IMR-90 (cell line): ENCODE data around the gene GALNT7. TPM values are rescaled to one million over a fixed set of nuclear protein-coding genes. Genes with fewer than 3 reads are reported as not detected.

Experiments
- ATAC-seq: fragments of 200-7000 bp; cut with Tn5 transposase; 2 replicates; pipeline ENCODE4 v1.9.1; 2020; ENCODE audit warnings: low read depth, mild to moderate bottlenecking, moderate library complexity
- BruUV-seq: library from RNA; stranded (reverse); fragments of 400-500 nt; replicated peaks from 2 replicates; lab custom pipeline; 2021; lab: Mats Ljungman, UMichigan
- CTCF ChIA-PET: fragments of 300-600 bp; formaldehyde crosslinking; extraction: SDS; loops from one replicate; lab custom pipeline; 2021; ENCODE audit warnings: antibody characterized with exemption; lab: Yijun Ruan, JAX
- POLR2A ChIA-PET: fragments of 300-600 bp; sonication (Branson Sonifier 250); formaldehyde crosslinking; loops from one replicate; lab custom pipeline; 2022; ENCODE audit warnings: antibody characterized with exemption; ENCODE audit not compliant: unreplicated experiment; lab: Charles Lee
- DNase-seq: peaks from one replicate; pipeline ENCODE4 v3.0.0; 2013
- H2AFZ ChIP-seq: replicated peaks from 2 replicates; pipeline ENCODE3; 2013; ENCODE audit warnings: low read length, mild to moderate bottlenecking; ENCODE audit not compliant: poor library complexity
- H2AK5ac ChIP-seq: 2 replicates; pipeline ENCODE4 v1.6.1; 2013; ENCODE audit warnings: low read depth, low read length, inconsistent platforms
- H2AK9ac ChIP-seq: replicated peaks from 2 replicates; pipeline ENCODE3; 2013; ENCODE audit warnings: mild to moderate bottlenecking, low read depth, low read length, moderate library complexity; ENCODE audit not compliant: poor library complexity
- H2BK120ac ChIP-seq: 2 replicates; pipeline ENCODE4 v1.6.1; 2013; ENCODE audit warnings: low read depth, low read length, inconsistent platforms
- H2BK15ac ChIP-seq: 3 replicates; pipeline ENCODE4 v1.6.1; 2013; ENCODE audit warnings: low read depth, low read length, inconsistent platforms
- H2BK20ac ChIP-seq: 2 replicates; pipeline ENCODE4 v1.6.1; 2013; ENCODE audit warnings: low read depth, mild to moderate bottlenecking, inconsistent platforms, low read length, moderate library complexity
- H2BK5ac ChIP-seq: 2 replicates; pipeline ENCODE4 v1.6.1; 2013; ENCODE audit warnings: mild to moderate bottlenecking, low read depth, low read length, inconsistent platforms; ENCODE audit not compliant: poor library complexity, severe bottlenecking
- H3K14ac ChIP-seq: replicated peaks from 2 replicates; pipeline ENCODE4 v1.6.1; 2013; ENCODE audit warnings: low read depth, low read length, inconsistent platforms
- H3K18ac ChIP-seq: 2 replicates; pipeline ENCODE4 v1.6.1; 2013; ENCODE audit warnings: low read depth, low read length, control low read depth
- H3K23ac ChIP-seq: 2 replicates; pipeline ENCODE4 v1.6.1; 2013; ENCODE audit warnings: low read depth, low read length, inconsistent platforms
- H3K27ac ChIP-seq: 2 replicates; pipeline ENCODE4 v1.5.1; 2013; ENCODE audit warnings: mild to moderate bottlenecking, control low read depth, low read length; ENCODE audit not compliant: insufficient read depth
- H3K27me3 ChIP-seq: 2 replicates; pipeline ENCODE4 v1.6.1; 2013; ENCODE audit warnings: low read length; ENCODE audit not compliant: control insufficient read depth, insufficient read depth
- H3K36me3 ChIP-seq: 2 replicates; pipeline ENCODE4 v1.6.1; 2013; ENCODE audit warnings: low read length, mixed read lengths; ENCODE audit not compliant: control insufficient read depth, insufficient read depth
- H3K4ac ChIP-seq: 2 replicates; pipeline ENCODE4 v1.6.1; 2013; ENCODE audit warnings: low read depth, low read length, inconsistent platforms
- H3K4me1 ChIP-seq: 2 replicates; pipeline ENCODE4 v1.6.1; 2013; ENCODE audit warnings: low read length, mixed read lengths; ENCODE audit not compliant: control insufficient read depth, insufficient read depth
- H3K4me2 ChIP-seq: 2 replicates; pipeline ENCODE4 v1.6.1; 2013; ENCODE audit warnings: low read depth, mild to moderate bottlenecking, control low read depth, low read length, moderate library complexity
- H3K4me3 ChIP-seq: 2 replicates; pipeline ENCODE4 v1.5.1; 2013; ENCODE audit warnings: low read depth, mild to moderate bottlenecking, control low read depth, low read length, moderate library complexity; ENCODE audit not compliant: insufficient read depth
- H3K56ac ChIP-seq: 2 replicates; pipeline ENCODE4 v1.6.1; 2013; ENCODE audit warnings: low read length, inconsistent platforms; ENCODE audit not compliant: insufficient read depth; ENCODE audit errors: extremely low read depth
- H3K79me1 ChIP-seq, 2 experiments: 2 replicates each; pipeline ENCODE4 v1.6.1; 2013; ENCODE audit warnings: low read length in 2 of 2, inconsistent platforms in 1 of 2, low read depth in 1 of 2
- H3K9ac ChIP-seq: 2 replicates; pipeline ENCODE4 v1.6.1; 2013; ENCODE audit warnings: low read depth, low read length, control low read depth
- H3K9me1 ChIP-seq: 2 replicates; pipeline ENCODE4 v1.6.1; 2013; ENCODE audit warnings: low read length, inconsistent platforms; ENCODE audit not compliant: insufficient read depth
- H3K9me3 ChIP-seq: 2 replicates; pipeline ENCODE4 v1.6.1; 2013; ENCODE audit warnings: low read length; ENCODE audit not compliant: control insufficient read depth, insufficient read depth
- H4K20me1 ChIP-seq: 2 replicates; pipeline ENCODE4 v1.6.1; 2013; ENCODE audit warnings: low read length, inconsistent platforms; ENCODE audit not compliant: insufficient read depth
- H4K5ac ChIP-seq: 2 replicates; pipeline ENCODE4 v1.6.1; 2013; ENCODE audit warnings: mild to moderate bottlenecking, low read depth, low read length, control low read depth
- H4K8ac ChIP-seq, 2 experiments: 2 replicates each; pipeline ENCODE4 v1.6.1; 2013; ENCODE audit warnings: low read depth in 2 of 2, low read length in 2 of 2, control low read depth in 1 of 2, inconsistent platforms in 1 of 2
- H4K91ac ChIP-seq: 2 replicates; pipeline ENCODE4 v1.6.1; 2013; ENCODE audit warnings: low read depth, low read length, inconsistent platforms; ENCODE audit not compliant: insufficient read depth
- CEBPB ChIP-seq: IDR thresholded peaks from 2 replicates; pipeline ENCODE4 v1.6.1; 2012; ENCODE audit warnings: low read depth, low read length, improper control_type of control experiment
- MAFK ChIP-seq: IDR thresholded peaks from 2 replicates; pipeline ENCODE4 v1.6.1; 2012; ENCODE audit warnings: low read depth, low read length, improper control_type of control experiment
- WGBS, 2 experiments: methylation state at CpG; one replicate each; pipeline versions ENCODE4 v1.1.5 to v1.1.7; 2013; ENCODE audit warnings: missing lambda C conversion rate in 2 of 2; ENCODE audit not compliant: insufficient read length in 1 of 2; ENCODE audit errors: extremely low coverage in 2 of 2; 5-methylcytosine and 5-hydroxymethylcytosine counted together
- dilution Hi-C: fragments of 300-500 bp; cut with HindIII; formaldehyde crosslinking; loops from one replicate; pipeline ENCODE4 v1.14.3; 2018; ENCODE audit warnings: low sequenced_read_pairs; ENCODE audit not compliant: unreplicated experiment
- in situ Hi-C: fragments of 300-500 bp; cut with MboI; formaldehyde crosslinking; loops from 3 replicates; pipeline ENCODE4 v1.14.3; 2019; ENCODE audit warnings: low sequenced_read_pairs, inconsistent platforms, mixed read lengths
- intact Hi-C: fragments of 100-400 bp; cut with micrococcal nuclease; formaldehyde crosslinking; loops from 2 replicates; pipeline ENCODE4 v1.10.0; 2022
- polyA plus RNA-seq, 3 experiments: library from polyadenylated mRNA; depleted of rRNA; stranded (reverse); fragments of >200 nt; gene quantifications; 2 replicates each; pipeline ENCODE4 v1.2.3, GENCODE V29; 2012; ENCODE audit warnings: low replicate concordance in 1 of 3
- total RNA-seq: library from RNA; depleted of rRNA; stranded (reverse); fragments of >200 nt; gene quantifications from 2 replicates; pipeline ENCODE4 v1.2.3, GENCODE V29; 2012

The GALNT7 gene
- total and polyA plus RNA-seq, 2 of the 4 experiments (the other 2 are of a cell fraction): 19.1 to 31.2 TPM

DNA sequence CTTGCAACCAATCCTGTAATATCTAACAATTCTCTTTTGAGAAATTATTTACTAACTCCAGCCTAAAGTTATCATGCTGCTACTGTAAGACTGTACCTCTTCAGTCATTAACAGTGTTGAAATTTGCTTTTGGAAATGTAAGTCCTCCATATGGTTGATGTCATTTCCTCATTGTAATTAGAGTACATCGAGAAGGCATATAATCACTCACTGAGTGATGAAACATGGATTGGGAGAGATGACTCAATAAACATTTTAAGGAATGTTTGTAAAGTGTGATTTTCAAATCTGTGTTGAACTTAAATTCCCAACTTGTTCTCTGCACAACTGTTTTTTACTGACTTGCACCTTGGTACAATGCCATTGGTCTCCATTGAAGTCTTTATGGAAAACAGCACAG, 104.4 kb downstream of the GALNT7 start:
- peaks cover 2% of the 10 kb centered on the region; the same call in 1 of the 2 replicates for H3K9me3 ChIP-seq
- H3K4me3 ChIP-seq: no peak overlapping the region
- no CpG with 5 or more reads among the region's 1 CpG for WGBS, 2 experiments
- no peaks in the 10 kb centered on the region for H3K27me3 ChIP-seq
- no peak overlapping the region for H3K23ac ChIP-seq
- H3K14ac ChIP-seq: no peak overlapping the region
- H2AFZ ChIP-seq: no peak overlapping the region
- H2BK120ac ChIP-seq: no peak overlapping the region
- no peaks in the 10 kb centered on the region; the same call in 1 of the 2 replicates for H3K9me1 ChIP-seq
- in situ Hi-C loops: no loop called here
- intact Hi-C loops: no loop called here
- TF ChIP-seq MAFK: no peak
- TF ChIP-seq CEBPB: peak; percentile 74
- BruUV-seq: no TSS peak
- H4K91ac ChIP-seq: no peak overlapping the region
- DNase-seq: peak; percentile 86
- H2AK5ac ChIP-seq: no peak overlapping the region
- H3K4me2 ChIP-seq: peak overlapping the region; percentile 44; the same call in 1 of the 2 replicates
- no peak overlapping the region for H2BK20ac ChIP-seq
- H3K4me1 ChIP-seq: peaks cover 2% of the 10 kb centered on the region
- H2BK5ac ChIP-seq: peak overlapping the region; percentile 53
- peak overlapping the region; percentile 74; the same call in 1 of the 2 replicates for H3K27ac ChIP-seq
- H3K18ac ChIP-seq: peak overlapping the region; percentile 9; the same call in 1 of the 2 replicates
- no peak overlapping the region for H3K4ac ChIP-seq
- H3K56ac ChIP-seq: no peak overlapping the region
- ATAC-seq: peak; percentile 73
- H2AK9ac ChIP-seq: no peak overlapping the region
- CTCF ChIA-PET: no interaction called here
- no peaks in the 10 kb centered on the region for H3K36me3 ChIP-seq
- no peaks in the 10 kb centered on the region for H4K20me1 ChIP-seq
- dilution Hi-C loops: loop anchor here (25.0 kb wide), 1 partner anchor 261 kb away; no protein-coding TSS in a partner anchor
- H4K5ac ChIP-seq: no peak overlapping the region
- H3K9ac ChIP-seq: no peak overlapping the region
- POLR2A ChIA-PET: no interaction called here
- H4K8ac ChIP-seq: no peak overlapping the region
- H3K79me1 ChIP-seq: no peaks in the 10 kb centered on the region
- H2BK15ac ChIP-seq: no peak overlapping the region
